Neural cell (in vitro differentiated cells): ENCODE data around the gene PAH.

Experiments
- EZH2 ChIP-seq: fragments of 200-600, 300-800 bp; shearing (Covaris generic), sonication (generic); IDR thresholded peaks from 2 replicates; pipeline ENCODE4 v1.6.1; 2014; ENCODE audit warnings: antibody characterized with exemption, low read length, borderline replicate concordance, mild to moderate bottlenecking; ENCODE audit not compliant: insufficient read depth, poor library complexity, severe bottlenecking
- POLR2AphosphoS5 ChIP-seq: IDR thresholded peaks from 2 replicates; pipeline ENCODE4 v1.6.1; 2012
- TF ChIP-seq, protein P1 (sequence below): fragments of 450-650 bp; IDR thresholded peaks from 2 replicates; pipeline ENCODE4 v1.5.1; 2014; ENCODE audit warnings: antibody characterized with exemption, mild to moderate bottlenecking, moderate library complexity; ENCODE audit not compliant: poor library complexity, severe bottlenecking

DNA sequence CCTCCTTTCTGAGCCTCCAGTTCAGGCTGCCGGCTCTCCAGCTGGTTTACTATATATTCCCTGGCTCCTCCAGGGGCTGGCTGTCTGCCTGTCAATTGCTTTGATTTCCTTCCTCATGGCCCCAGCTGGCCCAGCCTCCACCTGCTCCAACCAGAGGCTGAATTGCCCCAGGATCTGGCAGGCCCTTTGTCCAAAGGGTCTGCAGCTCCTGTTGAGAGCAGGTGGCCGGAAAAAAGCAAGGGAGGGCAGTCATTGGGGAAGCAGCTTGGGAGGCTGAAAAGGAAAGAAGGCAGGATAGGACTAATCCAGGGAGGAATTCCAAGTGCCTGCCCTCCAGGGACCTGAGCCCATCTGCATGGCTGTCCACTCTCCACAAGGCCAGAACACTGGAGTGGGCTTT, 25.3 kb downstream of the PAH start:
- TF ChIP-seq, protein P1, sequence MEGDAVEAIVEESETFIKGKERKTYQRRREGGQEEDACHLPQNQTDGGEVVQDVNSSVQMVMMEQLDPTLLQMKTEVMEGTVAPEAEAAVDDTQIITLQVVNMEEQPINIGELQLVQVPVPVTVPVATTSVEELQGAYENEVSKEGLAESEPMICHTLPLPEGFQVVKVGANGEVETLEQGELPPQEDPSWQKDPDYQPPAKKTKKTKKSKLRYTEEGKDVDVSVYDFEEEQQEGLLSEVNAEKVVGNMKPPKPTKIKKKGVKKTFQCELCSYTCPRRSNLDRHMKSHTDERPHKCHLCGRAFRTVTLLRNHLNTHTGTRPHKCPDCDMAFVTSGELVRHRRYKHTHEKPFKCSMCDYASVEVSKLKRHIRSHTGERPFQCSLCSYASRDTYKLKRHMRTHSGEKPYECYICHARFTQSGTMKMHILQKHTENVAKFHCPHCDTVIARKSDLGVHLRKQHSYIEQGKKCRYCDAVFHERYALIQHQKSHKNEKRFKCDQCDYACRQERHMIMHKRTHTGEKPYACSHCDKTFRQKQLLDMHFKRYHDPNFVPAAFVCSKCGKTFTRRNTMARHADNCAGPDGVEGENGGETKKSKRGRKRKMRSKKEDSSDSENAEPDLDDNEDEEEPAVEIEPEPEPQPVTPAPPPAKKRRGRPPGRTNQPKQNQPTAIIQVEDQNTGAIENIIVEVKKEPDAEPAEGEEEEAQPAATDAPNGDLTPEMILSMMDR: no peak
- TF ChIP-seq EZH2 (no peak), POLR2AphosphoS5 (no peak)
